Stimulated activated CD8-positive, alpha-beta memory T cell treated with anti-CD3 and anti-CD28 coated beads, Interleukin-2, amount 100 ng/mL, for 1 hour (primary cell): ENCODE data around the gene ADGRV1.
A peak's percentile ranks its signal among the peaks of the same experiment; 100 is the strongest.

Experiments
- DNase-seq, 2 donors: peaks; one replicate each; pipeline ENCODE4 v3.0.0-alpha.2; 2020; ENCODE audit warnings: low read depth in 2 of 2

The ADGRV1 gene

DNA sequence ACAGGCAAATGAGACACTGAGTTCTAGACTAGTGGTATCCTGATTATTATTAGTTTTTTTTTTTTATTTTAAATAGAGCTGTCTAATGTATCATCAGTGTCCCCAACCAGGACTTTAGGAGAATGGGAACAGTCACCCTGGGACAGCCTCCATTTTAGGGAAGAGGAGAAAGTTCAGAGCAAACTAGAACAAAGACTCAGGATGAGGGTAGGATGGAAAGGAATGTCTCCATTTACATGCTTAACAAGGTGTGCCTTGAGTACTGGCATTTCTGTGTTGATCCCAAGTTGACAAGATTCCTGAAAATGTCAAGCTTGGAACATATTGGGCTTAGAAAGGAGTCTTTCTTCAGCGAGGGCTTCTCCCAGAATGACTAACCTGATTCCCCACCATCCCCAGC lies 601.0 kb downstream of the ADGRV1 start:
- no peak for DNase-seq

DNA sequence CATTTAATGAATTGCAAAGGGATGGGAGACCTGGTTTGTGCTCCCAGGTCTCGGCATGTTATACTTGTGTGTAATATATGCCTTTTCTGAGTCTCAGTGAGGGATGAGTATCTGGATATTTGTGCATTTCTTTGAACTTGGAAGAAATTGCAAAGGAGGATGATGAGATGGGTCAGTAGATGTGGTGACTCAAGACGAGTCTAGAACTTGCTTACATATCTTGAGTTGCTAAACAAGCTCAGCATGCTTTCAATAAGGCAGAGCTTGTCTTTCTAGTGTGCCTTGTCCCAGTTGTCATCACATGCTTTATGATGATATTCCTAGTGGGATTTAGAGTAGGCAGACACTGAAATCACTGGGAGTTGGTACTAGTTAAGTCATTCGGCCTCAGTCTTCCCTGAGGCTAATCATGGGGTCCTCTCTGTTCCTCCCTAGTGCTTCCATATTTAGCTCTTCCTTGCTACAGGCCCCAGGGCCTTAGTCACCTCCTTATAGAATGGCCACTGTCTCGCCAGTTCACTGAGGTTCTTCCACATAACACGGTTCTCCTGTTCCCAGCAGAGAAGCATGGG lies 602.2 kb downstream of the ADGRV1 start:
- no peak for DNase-seq

- DNase-seq = peak; percentile 14 to 21
Observed at GRCh38 chr5:91162534-91163381, 604.2 kb downstream of the ADGRV1 start.

DNA sequence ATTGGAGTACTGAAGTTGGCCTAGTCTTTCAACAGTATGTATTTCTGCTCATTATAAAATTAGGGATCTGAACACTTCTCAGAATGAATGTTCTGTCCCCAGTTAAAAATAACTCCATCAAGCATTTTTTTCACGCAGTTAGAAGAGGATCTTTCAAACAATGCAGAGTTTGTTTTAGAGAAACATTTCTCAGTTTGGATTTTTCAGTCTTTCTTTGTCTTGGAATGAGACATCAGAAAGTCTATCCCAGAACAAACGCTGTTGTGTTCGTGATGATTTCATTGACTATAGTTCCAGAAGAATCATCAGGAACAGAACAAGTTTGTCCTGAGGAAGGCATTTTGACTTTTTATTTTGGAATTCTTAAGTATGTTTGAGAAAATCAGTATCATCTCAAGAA lies 605.8 kb downstream of the ADGRV1 start:
- no peak for DNase-seq

DNA sequence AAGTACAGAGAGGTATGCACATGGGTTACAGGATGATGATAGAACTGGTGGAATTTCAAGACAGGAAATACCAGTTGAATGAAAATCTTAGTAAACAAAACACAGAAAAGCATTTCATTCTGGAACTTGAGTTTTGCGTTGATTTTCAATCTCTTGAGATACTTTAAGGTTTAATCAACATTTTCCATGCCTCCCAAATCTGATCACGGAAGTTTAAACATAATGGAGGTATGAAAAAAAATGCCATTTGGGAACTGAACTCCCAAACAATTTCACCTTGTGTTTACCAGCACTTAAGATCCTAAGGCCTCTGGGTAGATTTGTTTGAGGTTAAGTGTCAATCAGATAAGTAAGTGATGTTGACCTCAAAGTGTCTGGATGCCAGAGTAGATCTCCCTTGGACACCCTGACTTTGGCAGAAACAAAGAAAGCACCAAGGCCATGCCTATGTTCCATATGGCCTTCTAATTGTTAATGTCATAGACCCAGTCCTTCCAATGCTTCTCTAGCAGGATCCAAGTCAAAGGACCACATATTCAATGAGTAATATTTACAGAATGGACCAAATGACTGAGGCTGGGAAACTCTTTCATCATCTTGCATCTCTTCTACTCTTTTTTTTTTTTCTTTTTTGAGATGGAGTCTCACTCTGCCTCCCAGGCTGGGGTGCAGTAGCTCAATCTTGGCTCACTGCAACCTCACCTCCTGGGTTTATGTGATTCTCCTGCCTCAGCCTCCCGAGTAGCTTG lies 607.6 kb downstream of the ADGRV1 start:
- DNase-seq = no peak

DNA sequence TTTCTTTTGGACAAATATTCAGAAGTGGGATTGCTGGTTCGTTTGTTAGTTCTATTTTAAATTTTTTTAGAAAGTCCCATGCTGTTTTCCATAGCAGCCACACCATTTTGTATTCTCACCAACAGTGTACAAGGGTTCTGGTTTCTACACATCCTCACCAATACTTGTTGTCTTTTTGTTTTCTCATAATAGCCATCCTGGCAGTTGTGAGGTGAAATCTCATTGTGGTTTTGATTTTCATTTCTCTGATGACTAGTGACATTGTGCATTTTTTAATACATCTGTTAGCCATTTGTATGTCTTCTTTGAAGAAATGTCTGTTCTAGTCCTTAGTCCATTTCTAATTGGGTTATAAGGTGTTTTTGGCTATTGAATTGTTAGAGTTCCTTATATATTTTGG lies 610.3 kb downstream of the ADGRV1 start:
- no peak for DNase-seq

DNA sequence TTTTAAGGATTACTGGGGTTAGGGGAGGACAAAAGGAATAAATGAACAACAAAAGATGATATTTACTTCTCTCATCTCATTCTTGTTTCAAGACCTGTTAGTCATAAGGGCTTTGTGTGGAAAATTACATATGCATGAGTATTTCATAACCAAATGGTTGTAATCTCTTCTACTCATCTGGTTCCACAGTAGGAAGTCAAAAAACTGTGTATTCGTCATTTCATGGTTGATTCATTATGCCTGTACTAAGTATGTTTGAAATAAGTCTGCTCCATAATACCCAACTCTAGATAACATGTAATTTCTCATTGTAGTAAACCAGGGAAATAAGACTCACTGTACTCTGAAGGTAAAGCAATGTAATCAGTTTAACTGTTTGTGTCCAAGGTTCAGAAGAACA lies 611.7 kb downstream of the ADGRV1 start:
- no peak for DNase-seq

DNA sequence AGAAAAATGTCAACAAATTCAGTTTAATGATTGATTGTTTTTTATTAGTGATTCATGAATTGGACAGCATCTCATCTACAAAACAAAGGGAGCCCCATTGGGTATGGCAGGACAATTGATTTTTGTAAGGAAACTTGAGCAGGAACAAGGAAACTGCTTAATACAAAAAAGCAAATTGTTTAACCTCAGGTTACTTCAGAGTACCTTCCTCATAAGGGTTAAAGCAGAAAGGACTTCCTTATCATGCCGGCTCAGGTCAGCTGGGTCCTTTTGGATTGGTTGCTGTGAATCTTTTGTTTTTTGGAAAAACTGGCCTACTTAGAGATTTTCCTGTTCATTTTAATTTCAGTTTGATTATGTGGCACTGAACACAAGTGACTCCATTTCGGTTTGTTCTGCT lies 612.7 kb downstream of the ADGRV1 start:
- DNase-seq = no peak

DNA sequence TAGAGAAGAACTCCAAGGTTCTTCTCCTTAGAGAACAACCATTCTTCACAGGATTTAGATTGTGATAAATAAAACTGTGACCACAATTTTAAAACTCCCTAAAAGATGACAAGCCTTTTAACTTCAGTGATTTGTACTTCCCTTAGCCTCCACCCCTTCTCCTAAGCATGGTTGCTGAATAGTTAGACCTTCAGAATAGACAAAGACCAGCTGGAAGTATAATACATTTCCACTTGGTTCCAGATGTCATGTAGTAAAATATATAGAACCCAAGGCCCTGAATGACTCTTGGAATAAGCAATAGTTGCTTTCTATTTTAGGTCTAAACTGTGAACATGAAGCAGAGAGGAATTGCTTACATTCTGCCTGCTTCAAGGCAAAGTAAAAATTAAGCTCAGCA lies 615.8 kb downstream of the ADGRV1 start:
- no peak for DNase-seq

- no peak for DNase-seq
Observed at GRCh38 chr5:91175708-91176107, 617.1 kb downstream of the ADGRV1 start.

DNA sequence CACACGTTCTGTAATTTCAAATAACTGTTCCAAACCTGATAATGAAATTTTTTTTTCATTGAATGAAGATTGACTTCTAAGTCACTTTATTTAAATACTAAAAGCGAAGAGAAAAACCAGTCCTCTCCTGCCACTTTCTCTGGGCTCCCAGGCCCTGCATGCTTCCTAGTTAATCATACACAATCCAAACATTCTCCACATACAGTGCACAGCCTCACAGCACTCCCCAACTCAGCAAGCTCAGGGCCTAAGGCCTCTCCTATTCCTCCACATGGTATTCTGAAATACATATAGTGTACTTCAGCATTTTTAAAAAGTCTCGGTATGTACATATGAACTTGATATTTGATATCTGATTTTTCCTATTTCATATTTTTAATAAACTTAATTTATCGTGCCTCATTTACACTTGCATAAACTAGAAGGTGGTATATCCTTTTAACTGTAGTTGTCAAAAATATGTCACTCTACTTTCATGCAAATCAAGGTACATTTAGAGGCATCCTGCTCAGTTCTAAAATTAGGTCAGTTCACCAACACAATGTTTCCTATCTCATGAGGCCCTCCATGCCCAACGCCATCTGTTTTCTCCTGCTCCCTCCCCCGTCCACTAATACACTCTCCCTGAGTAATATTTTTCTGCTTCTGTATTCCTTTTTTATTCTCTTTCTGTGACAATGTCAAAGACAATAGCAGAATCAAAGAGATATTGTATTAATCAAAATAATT lies 617.9 kb downstream of the ADGRV1 start:
- no peak for DNase-seq

DNA sequence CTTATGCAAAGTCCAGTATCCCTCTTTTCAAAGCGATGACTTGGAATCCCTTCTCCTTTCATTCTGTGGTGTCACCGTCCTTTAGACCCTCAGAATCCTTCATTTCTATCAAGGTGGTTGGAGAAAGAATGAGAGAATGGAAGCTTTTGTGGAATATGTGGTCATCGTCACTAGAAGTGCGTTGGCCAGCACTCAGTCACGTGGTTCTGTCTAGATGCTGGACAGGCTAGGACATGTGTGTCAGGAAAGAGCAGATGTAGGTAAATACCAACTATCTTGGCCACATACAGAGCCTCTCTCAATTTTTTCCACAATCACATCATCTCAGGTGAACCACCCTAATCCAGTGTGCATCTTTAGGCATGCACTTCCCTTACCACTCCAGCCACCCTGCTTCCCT lies 618.5 kb downstream of the ADGRV1 start:
- no peak for DNase-seq

GRCh38 chr5:91177639-91178038 lies 619.0 kb downstream of the ADGRV1 start:
- no peak for DNase-seq

- DNase-seq = no peak
Observed at GRCh38 chr5:91178461-91178860, 619.9 kb downstream of the ADGRV1 start.

DNA sequence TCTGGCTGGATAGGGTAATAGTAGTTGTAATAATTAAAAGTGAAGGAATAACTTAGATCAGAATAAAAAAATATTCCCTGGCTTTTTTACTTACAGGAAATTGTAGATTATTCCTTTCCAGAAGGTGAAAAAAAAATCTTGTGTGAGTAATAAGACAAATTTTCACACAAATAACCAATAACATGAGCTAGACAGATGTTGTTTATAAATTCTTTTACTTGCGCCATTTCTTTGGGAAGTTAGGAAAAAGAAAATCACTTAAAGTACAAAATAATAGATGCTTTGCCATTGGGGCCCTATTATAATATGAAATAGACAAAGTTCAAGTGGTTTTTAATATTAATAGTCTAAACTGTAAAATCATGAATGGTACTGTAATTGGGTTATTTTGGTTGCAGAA lies 620.4 kb downstream of the ADGRV1 start:
- no peak for DNase-seq

- no peak for DNase-seq
Observed at GRCh38 chr5:91180506-91180905, 621.9 kb downstream of the ADGRV1 start.

DNA sequence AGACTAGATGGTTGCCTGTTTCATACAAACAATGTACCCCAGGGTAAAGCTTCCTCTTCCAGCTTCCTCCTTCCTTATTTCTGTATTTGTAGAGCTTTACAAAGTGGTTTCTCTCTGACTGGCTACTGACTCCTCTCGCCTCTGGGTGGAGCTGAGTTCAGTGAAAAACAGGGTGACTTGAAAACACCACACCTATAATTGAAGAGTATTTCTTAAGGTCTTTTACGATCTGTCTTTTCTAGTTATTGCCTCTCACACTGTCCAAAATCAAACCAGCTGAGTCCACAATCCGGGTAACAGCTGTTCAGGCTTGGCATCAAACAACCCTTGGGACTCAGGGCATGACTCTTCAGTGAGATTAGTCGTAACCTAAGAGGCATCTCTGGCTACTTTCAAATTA lies 624.2 kb downstream of the ADGRV1 start:
- DNase-seq = no peak

GRCh38 chr5:91183743-91184142 lies 625.1 kb downstream of the ADGRV1 start:
- DNase-seq = no peak

- no peak for DNase-seq
Observed at GRCh38 chr5:91186101-91186500, 627.5 kb downstream of the ADGRV1 start.

DNA sequence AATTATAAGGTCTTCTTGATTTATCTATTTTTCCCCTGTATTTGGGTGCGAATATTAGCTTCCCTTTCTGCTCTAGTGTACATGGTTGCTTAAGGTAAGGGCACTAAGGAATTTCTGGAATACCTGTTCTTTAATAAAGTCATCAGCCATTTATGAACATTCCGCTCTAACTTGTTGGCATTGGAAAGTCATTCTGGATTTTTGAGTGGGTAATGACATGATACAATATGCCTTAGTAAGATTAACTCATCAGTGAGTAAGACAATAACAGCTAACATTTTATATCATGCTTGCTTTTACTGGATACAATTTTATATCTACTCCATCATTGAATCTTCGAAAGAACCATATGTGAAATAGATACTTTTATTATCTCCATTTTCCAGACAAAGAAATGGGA lies 628.4 kb downstream of the ADGRV1 start:
- no peak for DNase-seq

DNA sequence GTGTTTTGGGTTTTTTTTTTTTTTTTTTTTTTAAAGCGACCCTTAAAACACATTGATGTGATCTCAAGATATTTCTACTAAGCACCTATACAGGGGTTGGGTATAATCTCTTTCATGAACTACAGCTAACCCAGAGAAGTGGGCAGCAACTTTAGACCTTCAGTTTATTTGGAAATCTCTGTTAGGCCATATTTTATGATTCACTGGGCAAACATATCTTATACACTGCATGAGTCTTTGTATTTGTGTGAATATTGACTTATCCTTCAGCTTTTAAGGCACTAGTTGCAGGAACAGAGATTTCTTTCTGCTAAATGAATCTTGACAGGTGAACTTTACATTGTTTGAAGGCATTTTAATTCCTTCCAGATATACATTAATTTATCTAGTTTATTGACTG lies 630.2 kb downstream of the ADGRV1 start:
- no peak for DNase-seq
